Thyroid gland (tissue), 4 donors: Measurements from ENCODE around the gene PIP4K2A.

Source experiments
- POLR2A ChIP-seq, 2 donors: fragments of 450-650 bp; IDR thresholded peaks; one replicate each; pipeline ENCODE4 v1.6.1; 2017; ENCODE audit warnings: antibody characterized with exemption in 2 of 2, mild to moderate bottlenecking in 2 of 2, moderate library complexity in 1 of 2
- TF ChIP-seq, protein P1 (sequence below), 6 experiments: fragments of 200-600 bp in 3 of 6; fragments of 450-650 bp in 3 of 6; sonication (generic) in 3 of 6; IDR thresholded peaks; one replicate each; pipeline ENCODE4 v1.5.1; 2016 to 2019; ENCODE audit warnings: antibody characterized with exemption in 6 of 6, mild to moderate bottlenecking in 2 of 6, inconsistent platforms in 1 of 6, moderate library complexity in 1 of 6

DNA sequence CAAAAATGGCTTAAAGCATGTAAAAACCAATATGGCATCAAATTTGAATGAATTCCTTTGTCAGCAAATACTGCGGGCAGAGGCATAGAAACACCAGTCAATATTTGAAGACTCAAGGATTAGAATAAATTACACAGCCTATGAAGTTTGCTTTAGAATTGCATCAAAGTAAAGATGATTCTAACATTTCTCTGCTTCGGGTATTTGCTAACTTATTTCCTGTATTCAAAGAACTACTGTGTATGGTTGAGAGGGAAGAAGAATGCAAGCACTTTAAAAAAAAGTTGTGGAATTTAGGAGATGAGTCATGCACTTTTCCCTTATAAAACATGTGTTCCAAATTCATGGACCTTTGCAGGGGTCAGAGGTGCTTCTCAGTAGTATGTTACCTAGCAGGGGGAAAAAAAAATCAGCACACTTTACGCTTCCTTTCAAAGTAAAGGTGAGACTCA, 90.1 kb downstream of the PIP4K2A start:
- TF ChIP-seq, protein P1, sequence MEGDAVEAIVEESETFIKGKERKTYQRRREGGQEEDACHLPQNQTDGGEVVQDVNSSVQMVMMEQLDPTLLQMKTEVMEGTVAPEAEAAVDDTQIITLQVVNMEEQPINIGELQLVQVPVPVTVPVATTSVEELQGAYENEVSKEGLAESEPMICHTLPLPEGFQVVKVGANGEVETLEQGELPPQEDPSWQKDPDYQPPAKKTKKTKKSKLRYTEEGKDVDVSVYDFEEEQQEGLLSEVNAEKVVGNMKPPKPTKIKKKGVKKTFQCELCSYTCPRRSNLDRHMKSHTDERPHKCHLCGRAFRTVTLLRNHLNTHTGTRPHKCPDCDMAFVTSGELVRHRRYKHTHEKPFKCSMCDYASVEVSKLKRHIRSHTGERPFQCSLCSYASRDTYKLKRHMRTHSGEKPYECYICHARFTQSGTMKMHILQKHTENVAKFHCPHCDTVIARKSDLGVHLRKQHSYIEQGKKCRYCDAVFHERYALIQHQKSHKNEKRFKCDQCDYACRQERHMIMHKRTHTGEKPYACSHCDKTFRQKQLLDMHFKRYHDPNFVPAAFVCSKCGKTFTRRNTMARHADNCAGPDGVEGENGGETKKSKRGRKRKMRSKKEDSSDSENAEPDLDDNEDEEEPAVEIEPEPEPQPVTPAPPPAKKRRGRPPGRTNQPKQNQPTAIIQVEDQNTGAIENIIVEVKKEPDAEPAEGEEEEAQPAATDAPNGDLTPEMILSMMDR (IDR thresholded peaks at IDR 0.05), result no peak
- no peak for TF ChIP-seq POLR2A (IDR thresholded peaks at IDR 0.05)
